ENCODE data around the gene FST.

The FST gene, protein sequence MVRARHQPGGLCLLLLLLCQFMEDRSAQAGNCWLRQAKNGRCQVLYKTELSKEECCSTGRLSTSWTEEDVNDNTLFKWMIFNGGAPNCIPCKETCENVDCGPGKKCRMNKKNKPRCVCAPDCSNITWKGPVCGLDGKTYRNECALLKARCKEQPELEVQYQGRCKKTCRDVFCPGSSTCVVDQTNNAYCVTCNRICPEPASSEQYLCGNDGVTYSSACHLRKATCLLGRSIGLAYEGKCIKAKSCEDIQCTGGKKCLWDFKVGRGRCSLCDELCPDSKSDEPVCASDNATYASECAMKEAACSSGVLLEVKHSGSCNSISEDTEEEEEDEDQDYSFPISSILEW

DNA sequence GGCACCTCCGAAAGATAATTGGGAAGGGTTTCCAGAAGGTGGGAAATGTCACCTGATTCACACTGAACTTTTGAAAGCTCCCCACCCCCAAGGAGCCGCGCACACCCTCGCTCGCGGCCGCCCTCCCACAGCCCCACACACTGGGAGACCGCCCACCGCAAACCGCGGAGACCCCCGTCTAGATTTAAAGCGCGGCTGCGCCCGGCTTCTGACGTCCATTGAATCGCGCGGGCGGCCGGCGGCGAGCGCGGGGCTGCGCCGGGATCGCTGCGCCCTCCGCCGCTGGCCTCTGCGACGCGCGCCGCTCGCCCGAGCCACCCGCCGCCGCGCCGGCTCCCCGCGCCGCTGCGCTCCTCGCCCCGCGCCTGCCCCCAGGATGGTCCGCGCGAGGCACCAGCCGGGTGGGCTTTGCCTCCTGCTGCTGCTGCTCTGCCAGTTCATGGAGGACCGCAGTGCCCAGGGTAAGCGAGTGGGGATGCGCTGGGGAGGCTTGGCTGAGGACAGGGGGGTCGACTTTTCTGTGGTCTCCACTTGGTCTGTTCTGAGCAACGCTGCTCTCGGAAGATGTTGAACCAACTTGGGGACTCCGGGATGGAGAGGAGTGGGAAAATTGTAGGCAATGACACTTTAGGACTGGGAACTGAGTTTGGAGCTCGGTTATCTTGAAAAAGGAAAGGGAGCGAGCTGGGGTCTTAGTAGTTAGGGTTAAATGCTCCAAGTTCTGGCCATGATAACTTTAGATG is at the start of gene FST:
Gene FST, plus strand, starts transcription at position 214 of the 743 bp plus-strand sequence. Its CDS starts 163 bp downstream, at position 377.
- no peak within 1 kb of the TSS for H3K27ac ChIP-seq
- TF ChIP-seq ZFX (IDR thresholded peaks at IDR 0.05), result no peak
- TF ChIP-seq, protein P1, sequence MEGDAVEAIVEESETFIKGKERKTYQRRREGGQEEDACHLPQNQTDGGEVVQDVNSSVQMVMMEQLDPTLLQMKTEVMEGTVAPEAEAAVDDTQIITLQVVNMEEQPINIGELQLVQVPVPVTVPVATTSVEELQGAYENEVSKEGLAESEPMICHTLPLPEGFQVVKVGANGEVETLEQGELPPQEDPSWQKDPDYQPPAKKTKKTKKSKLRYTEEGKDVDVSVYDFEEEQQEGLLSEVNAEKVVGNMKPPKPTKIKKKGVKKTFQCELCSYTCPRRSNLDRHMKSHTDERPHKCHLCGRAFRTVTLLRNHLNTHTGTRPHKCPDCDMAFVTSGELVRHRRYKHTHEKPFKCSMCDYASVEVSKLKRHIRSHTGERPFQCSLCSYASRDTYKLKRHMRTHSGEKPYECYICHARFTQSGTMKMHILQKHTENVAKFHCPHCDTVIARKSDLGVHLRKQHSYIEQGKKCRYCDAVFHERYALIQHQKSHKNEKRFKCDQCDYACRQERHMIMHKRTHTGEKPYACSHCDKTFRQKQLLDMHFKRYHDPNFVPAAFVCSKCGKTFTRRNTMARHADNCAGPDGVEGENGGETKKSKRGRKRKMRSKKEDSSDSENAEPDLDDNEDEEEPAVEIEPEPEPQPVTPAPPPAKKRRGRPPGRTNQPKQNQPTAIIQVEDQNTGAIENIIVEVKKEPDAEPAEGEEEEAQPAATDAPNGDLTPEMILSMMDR (conservative IDR thresholded peaks at IDR 0.05), result no peak

- TF ChIP-seq, protein P1 (conservative IDR thresholded peaks at IDR 0.05), result no peak
- no peak for TF ChIP-seq ZFX (IDR thresholded peaks at IDR 0.05)
These were observed 48.8 kb upstream of the FST start for GRCh38 chr5:53431665-53432064.

DNA sequence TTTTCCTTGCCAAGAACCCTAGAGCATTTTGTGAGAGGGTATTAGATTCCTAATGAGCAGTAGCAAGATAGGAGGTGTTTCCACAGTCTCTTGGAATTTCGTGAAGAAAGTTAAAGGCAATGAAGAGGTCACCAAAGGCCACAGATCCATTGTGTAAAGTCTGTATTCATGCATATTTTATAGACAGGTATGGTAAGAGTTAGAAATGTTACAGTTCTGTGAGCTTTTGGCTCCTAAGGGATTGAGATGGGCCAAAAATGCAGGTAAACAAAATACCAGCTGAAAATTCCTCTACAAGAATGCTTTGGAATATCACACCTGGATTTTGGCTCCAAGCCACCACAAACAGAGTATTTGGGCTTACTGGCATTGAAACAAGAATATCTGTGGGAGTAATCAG is 47.4 kb upstream of the FST start:
- no peak overlapping the region for H3K27ac ChIP-seq
- no peak for TF ChIP-seq ZFX (IDR thresholded peaks at IDR 0.05)
- TF ChIP-seq, protein P1 (conservative IDR thresholded peaks at IDR 0.05), result no peak

More at GRCh38 chr5:53431665-53432064, 48.8 kb upstream of the FST start:
- no peak overlapping the region for H3K27ac ChIP-seq

DNA sequence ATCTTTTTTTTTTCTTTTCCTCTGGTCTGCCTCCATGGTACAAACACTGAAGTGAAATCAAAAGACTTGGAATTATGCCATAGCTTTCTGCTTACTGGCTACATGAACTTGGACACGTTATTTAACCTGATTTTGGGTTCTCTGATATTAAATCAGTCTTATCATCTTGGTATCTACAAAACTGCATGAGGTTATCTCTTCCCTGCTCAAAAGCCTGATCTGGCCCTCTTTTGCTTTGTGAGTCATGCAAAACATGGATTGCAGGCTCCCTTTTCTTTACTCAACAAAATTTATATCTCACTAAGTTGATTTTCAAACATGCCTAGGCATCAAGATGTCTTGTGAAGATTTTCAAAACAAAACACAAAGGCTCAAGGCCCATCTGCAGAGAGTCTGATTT is 45.9 kb upstream of the FST start:
- TF ChIP-seq, protein P1 (conservative IDR thresholded peaks at IDR 0.05), result no peak
- no peak for TF ChIP-seq ZFX (IDR thresholded peaks at IDR 0.05)
- no peak overlapping the region for H3K27ac ChIP-seq

- no peak overlapping the region for H3K27ac ChIP-seq
These were observed 43.8 kb upstream of the FST start for GRCh38 chr5:53436480-53437191.

DNA sequence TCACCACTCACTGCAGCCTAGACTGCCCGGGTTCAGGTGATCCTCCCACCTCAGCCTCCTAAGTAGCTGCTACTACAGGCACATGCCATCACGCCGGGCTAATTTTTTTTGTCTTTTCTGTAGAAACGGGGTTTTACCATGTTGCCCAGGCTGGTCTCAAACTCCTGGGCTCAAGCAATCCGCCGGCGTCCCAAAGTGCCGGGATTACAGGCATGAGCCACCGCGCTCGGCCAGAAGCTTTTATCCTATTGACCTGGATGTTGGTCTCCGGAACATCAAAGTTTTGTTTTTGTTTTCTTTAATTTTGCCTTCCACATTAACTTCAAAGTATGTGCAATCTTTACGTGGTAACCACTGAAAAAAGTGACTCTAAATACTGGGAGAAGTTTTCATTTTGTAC is 42.4 kb upstream of the FST start:
- no peak for TF ChIP-seq ZFX (IDR thresholded peaks at IDR 0.05)
- TF ChIP-seq, protein P1 (conservative IDR thresholded peaks at IDR 0.05), result no peak
- H3K27ac ChIP-seq, result no peak overlapping the region

More at GRCh38 chr5:53436480-53437191, 43.8 kb upstream of the FST start:
- TF ChIP-seq, protein P1 (conservative IDR thresholded peaks at IDR 0.05), result no peak
- no peak for TF ChIP-seq ZFX (IDR thresholded peaks at IDR 0.05)
